GM18861 (cell line): ENCODE results near the gene EZR.

Experiments
- ATAC-seq: cut with Tn5 transposase; IDR thresholded peaks from one replicate; pipeline ENCODE4 v1.9.1; 2021; ENCODE audit not compliant: unreplicated experiment

Gene EZR

DNA sequence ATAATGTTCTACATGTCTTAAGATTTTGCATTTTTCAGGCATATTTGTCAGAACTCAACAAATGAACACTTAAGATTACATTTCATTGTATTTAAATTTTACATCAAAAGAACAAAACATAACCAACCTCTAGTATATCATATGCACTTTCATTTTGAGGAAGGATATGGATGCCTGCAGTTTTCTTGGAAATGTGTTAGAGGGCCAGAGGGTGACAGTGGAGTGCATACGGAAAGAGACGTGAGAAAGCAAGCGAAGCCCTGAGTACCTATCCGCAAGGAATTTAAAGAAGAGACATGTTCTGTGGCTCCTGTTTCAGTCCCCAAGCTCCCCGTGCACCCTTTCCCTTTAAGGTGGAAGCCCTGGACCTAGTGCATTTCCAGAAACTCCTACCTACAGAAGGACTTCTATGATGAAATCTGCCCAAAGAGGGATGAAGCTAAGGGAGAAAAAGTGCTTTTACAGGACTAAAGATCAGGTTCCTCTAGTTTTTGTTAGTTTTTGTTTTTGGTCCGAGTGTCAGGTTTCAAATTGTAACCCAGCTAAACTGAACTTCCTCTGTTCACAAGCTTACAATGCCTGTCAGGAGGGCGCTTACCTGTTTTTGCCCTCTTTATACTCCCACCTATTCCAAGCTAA is 38.8 kb downstream of the EZR start:
- no peak for ATAC-seq

GRCh38 chr6:158778005-158778527 is 41.1 kb downstream of the EZR start:
- no peak for ATAC-seq

DNA sequence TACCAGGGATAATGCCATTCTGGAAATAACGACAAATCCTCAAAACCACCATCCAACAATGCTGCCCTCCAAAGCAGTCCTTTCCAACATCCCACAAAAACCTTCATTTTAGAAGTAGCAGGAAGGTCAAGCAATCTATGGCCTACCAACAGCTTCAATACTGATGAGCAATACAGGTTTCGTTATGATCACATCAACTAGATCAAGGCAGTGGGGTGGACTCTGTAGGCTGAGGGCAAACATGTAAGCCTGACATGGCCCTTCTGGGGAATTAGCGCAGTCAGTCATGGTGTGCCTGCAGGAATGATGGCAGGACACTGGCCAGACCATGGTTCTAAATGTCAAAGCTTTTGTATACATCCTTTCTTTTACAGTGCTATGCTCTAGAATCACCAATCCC is 41.7 kb downstream of the EZR start:
- ATAC-seq, result no peak

GRCh38 chr6:158776737-158777136 is 42.4 kb downstream of the EZR start:
- no peak for ATAC-seq

DNA sequence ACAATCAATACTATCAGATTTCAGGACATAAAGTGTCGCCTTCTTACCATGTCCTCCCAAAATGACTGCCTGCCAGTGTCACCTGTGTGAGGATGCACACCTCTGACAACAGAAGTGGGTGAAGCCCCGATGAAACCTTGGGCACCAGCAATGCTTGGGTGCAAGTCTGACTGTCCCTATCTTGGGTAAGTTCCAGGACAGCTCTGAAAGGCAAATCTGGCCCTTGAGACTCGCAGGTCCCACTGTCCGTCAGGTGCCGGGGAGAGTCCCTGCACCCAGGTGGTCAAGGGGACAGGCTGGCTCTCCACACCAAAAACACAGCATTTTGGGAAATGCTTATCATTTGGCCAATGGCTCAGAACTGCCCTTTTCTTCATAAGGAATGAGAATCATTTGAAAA is 43.3 kb downstream of the EZR start:
- no peak for ATAC-seq

DNA sequence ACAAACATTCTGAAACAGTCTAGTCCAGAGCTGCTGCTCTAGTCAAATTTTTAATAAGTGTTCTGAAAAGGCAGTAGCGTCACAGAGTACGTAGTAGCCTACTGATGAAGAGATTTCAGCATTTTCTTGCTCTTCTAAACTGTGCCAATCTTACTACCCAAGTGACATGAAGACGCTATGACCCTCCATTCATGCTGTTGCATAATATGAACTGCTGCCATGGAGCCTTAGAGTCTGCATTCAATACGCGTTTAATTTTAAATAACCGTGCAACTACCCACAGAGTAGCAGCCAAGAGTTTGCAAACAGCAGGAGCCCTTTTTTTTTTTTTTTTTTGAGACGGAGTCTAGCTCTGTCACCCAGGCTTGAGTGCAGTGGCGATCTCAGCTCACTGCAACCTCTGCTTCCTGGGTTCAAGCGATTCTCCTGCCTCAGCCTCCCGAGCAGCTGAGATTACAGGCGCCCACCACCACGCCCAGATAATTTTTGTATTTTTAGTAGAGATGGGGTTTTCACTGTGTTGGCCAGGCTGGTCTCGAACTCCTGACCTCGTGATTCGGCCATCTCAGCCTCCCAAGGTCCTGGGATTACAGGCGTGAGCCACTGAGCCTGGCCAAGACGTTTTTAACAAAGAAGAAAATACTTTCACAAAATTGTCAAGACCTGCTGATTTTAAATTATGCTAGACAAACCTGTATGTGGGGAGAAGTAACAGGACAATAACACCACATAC is 44.3 kb downstream of the EZR start:
- ATAC-seq, result no peak

GRCh38 chr6:158773581-158774449 is 45.4 kb downstream of the EZR start:
- ATAC-seq, result no peak

DNA sequence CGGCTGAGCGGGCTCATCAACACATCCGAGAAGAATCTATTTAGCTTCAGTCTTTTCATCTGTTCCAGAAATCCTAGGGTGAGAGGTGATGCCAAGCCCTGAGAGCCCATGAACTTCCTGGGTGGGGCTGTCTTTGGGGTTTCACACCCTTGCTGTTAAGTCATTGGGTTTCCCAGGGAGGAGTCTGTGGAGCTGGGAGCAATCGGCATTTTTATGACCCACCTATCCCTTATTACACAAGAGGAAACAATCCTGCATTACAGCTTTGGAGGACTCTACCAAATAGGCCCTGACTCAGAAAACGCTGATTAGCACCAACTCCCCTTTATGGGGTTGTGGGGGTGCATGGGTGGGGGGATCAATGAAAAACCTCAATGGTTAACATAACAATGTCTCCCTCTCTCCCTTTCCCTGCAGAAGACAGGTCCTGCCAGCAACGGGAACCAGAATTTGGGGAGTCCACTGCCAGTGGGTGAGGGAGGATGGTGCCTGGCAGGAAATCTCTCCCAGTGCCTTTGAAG is 46.3 kb downstream of the EZR start:
- ATAC-seq, result no peak

DNA sequence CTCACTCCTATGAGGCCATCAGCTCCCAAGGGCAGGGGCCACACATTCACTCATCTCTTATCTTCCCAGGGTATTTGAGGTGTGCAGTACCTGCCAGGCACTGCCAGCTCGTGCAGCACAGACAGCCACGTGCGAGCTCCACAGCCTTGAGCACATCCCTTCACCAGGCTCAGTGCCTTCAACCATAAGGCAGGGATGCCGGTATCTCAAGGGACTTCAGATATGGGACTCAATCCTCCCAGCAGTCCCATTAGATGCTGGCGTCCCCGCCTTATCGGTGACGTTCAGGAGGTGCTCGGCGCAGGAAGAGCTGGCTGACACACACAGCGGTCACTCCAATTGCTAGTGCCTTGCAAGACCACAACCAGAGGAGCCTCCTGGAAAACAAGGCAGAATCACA is 47.0 kb downstream of the EZR start:
- ATAC-seq, result no peak

DNA sequence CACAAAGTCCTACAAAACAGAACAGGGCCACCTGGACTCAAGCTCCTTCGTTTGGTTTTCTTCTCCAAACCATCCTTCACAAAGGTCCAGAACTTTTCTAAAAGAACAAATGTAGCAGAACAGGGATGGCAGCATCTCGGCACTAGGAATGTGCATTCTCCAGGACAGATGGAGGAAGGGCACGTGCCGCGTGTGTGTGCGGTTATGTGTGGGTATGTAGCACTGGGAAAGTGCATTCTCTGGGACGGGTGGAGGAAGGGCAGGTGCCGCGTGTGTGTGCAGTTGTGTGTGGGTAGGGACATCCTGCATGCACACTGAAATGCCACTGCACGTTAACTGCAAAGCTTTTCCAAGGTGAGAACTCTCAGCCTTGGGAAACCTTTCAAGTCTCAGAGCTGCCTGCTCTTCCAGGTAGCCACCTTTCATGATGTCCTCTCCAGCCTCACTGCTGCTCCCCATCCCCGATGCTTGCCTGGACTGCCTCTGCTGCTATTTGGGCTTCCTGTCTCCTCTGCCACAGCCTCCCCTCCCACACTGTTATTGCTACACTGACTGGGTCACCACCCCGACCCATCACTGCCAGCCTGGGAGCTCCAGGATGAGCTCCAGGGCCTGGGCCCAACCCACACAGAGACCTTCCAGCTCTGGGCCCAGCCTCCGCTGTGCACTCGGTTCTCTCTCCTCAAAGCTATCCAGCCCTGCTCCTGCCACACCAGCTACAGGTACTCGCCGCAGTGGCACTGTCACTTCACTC is 47.6 kb downstream of the EZR start:
- no peak for ATAC-seq

DNA sequence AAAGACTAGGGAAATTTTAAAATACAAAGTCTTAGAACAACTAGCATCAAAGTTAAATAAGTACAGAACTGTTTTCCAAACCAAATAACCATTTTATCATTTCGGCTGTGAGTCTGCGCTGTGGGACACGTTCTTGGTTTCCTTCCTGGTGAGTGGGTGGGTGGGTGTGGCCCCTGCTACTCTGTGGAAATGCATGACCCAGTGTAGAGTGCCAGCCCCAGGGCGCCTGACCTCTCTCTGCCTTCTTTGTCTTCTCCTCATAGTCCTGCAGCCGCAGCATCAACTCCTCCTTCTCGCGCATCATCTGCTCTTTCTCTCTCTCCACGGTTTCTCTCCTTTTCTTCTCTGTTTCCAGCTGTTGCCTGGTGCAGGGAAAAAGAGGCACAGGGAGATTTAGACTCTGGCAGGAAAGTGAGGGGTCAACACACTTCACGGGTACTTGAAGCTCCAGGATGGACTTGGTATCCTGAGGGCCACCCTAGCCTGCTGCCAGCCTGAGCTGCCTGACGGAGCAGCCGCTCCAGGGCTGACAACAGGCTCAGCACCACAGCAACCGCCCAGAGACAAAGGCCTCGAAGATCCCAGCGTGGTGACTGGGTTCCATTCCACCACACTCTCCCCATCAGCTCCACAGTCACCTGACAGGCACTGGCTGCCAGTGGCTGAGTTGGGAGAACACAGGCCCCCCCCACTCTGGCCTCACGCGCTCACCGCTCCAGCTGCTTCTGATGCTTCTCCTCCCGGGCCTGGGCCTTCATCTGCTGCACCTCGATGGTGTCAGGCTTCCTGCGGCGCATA is 48.4 kb downstream of the EZR start:
- no peak for ATAC-seq

GRCh38 chr6:158769771-158770432 is 49.3 kb downstream of the EZR start:
- no peak for ATAC-seq

GRCh38 chr6:158769234-158769770 is 49.9 kb downstream of the EZR start:
- no peak for ATAC-seq

GRCh38 chr6:158768436-158768835 is 50.7 kb downstream of the EZR start:
- ATAC-seq, result no peak

- no peak for ATAC-seq
Measured at GRCh38 chr6:158767709-158768108, 51.5 kb downstream of the EZR start.

GRCh38 chr6:158766621-158767455 is 52.3 kb downstream of the EZR start:
- no peak for ATAC-seq

GRCh38 chr6:158765499-158766068 is 53.6 kb downstream of the EZR start:
- ATAC-seq, result no peak

DNA sequence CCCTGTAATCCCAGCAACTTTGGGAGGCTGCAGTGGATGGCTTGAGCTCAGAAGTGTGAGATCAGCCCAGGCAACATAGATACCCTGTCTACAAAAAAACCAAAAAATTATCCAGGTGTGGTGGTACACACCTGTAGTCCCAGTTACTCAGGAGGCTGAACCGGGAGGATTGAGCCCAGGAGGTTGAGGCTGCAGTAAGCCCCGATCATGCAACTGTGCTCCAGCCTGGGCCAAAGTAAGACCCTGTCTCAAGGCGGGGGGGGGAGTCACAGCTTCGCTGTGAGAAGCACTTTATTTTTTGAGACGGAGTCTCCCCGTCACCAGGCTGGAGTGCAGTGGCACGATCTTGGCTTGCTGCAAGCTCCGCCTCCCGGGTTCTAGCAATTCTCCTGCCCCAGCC is 54.2 kb downstream of the EZR start:
- no peak for ATAC-seq
